T follicular helper cell (primary cell): ENCODE results near the gene EBPL.

Experiments
- DNase-seq: peaks from one replicate; pipeline ENCODE4 v3.0.0-alpha.2; 2020; ENCODE audit warnings: low read depth

EBPL gene

DNA sequence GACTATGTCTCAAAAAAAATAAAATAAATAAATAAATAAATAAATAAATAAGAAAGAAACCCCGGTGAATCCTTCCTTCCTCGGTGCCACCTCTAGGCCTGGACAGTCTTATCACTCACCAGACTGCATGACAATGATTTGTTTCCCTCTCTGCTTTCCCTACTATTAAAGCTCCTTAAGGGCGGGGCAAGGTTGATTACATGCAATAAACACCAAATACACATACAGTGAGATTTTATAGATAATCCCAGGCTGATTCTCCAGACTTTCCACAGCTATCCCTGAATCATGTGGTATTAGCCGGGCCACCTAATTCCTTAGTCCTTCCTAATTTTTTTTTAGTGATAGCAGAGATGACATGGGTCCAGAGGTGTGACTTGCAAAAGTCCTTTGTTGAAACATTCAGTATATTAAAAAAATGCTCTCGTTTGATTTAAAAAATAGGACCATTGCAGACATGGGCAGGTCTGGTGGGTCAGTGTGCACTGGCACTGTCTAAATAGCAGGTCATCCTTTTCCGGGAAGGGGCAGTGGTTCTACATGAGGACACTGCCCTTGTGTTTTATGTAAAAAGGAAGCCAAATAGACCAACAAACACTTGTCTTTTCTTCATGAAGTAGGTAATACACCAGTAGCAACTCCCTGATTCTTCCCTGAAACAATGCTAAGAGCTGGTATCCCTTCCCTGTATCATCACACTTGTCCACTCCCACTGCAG lies 14.5 kb downstream of the EBPL start:
- DNase-seq, result no peak

DNA sequence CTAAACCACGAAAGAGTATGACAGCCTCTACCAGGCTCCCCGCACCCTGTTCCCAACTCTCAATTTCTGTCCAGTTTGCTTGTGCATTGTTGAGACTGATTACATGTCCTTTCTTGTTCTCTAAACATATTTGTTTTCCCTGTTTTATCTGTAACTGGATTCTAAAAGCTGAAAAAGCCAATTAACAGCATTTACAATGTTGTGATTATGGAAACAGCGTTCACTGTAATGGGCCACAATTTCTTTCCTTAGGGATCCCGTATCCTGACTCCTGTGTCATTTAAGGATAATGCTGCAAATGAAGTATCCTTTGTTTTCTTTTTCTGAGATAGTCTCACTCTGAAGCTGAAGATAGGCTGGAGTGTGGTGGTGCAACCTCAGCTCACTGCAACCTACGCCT lies 20.5 kb downstream of the EBPL start:
- no peak for DNase-seq

DNA sequence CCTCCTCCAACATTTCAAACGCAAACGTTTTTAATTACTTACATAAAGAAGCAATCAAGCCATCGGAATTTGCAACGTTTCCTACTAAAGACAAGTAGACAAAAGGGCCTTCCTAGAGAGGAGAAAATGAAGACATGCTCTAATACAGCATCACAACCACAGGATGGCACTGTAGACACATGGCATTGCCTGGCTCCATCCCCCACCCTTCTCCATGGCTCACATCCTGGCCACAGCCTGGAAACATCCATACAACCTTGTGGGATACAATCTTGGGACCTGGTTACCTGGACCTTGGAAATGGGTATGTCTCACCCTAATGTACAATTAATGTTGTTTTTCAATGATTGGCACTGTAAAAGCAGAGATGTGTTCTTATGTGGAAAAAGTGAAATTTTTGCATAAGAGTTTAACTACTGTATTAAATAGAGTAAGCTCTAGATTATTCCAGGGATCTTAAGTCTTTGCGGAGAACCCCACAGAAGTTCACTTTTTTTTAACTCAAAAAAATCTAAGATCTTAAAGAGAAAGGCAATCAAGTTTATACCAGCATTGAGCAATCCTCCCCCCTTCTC lies 21.5 kb downstream of the EBPL start:
- no peak for DNase-seq

DNA sequence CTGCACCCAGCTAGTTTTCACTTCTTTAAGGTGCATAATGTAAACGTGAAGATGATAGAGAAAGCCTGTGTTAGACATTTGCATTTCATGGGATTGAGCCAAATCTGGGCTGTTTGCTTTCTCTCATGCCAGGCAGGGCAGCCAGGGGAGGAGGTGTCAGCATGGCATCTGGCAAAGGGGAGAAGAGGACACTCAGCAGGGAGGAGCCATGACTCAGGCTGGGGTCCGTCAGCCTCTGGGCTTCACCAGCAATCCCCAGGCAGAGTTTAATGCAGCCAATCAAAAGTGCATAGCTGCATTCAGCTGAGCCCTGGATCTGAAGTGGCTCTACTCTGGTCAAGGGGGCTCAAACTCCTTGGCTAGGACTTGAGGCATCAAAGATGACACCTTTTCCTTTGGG lies 23.5 kb downstream of the EBPL start:
- no peak for DNase-seq

DNA sequence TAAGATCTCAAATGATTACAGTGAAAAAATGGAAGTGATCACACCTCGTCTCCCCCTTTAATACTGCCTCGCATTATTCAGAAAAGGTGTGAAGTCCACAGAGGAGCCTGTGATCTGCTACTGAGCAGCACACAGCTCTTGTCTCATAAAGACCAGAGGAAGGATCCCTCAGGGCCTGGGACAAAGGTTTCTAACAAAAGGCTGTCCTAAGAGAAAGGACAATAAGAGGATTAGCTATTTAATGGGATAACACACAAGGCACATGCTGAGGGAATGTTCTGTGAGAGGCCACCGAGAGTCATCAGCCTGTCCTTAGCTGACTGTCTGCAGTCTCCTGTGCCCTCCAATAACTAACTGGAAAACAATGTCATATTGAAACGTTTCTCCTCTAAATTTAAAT lies 26.7 kb downstream of the EBPL start:
- no peak for DNase-seq

DNA sequence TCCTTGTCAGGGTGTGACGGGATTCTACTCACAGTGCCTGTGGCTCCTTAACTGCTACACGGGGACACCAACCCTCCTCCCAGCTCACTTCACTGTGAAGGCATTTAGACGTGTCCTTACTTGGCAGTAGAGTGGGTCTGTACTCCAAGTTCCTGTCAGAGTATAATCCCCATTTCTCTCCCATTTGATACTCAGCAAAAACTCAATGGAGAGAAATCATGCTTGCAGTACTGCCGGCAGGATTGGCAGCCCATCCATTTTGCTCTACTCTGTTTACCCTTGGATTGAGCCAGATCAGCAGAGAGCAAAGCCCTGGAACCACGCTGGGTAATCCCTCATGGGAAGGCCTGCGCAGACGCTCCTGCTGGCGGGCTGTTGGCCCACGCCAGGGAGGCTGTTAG lies 34.0 kb downstream of the EBPL start:
- no peak for DNase-seq

DNA sequence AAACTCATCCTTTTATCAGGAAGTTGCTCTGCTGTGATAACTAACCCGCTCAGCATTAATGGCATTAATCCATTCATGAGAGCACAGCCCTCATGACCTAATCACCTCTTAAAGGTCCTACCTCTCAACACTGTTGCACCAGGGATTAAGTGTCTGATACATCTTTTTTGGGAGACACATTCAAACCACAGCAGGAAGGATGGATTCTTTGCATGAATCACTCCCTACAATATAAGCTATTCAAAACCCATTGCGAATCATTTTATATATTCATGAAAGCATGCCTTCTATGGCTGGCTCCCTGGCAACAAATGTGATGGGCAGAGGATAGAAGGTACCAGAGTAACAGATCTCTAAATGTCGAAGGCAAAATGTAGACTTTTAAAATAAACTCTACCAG lies 35.4 kb downstream of the EBPL start:
- DNase-seq, result no peak

DNA sequence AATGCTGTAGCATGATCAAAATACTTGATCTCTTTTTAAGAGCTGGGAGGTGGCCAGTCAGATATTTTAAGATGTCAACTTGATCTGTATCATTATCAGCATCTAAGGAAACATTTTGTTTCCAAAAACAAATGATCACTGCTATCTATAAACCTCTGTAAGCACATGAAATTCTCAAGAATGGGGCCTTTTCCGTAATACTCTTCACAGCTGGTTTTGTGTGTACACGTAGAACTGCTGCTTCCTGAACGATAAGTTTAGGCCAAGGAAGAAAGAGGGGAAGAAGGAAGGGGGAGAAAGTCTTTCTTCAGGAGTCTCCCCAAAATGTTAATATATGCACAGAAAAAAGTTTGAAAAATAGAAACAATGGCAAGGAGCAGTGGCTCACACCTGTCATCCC lies 37.3 kb downstream of the EBPL start:
- no peak for DNase-seq

DNA sequence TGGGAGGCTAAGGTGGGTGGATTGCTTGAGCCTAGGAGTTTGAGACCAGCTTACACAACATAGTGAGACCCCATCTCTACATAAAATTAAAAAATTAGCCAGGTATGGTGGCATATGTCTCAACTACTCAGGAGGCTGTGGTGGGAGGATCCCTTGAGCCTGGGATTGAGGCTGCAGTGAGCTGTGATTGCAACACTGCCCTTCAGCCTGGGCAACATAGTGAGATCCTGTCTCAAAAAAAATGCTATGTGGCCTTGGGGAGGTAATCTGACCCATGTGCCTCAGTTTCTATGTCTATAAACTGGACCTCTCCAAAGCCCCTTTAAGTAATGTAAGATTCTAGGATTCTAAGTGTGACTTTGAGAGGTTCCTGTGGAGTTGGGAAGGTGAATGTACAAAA lies 37.8 kb downstream of the EBPL start:
- DNase-seq, result no peak

DNA sequence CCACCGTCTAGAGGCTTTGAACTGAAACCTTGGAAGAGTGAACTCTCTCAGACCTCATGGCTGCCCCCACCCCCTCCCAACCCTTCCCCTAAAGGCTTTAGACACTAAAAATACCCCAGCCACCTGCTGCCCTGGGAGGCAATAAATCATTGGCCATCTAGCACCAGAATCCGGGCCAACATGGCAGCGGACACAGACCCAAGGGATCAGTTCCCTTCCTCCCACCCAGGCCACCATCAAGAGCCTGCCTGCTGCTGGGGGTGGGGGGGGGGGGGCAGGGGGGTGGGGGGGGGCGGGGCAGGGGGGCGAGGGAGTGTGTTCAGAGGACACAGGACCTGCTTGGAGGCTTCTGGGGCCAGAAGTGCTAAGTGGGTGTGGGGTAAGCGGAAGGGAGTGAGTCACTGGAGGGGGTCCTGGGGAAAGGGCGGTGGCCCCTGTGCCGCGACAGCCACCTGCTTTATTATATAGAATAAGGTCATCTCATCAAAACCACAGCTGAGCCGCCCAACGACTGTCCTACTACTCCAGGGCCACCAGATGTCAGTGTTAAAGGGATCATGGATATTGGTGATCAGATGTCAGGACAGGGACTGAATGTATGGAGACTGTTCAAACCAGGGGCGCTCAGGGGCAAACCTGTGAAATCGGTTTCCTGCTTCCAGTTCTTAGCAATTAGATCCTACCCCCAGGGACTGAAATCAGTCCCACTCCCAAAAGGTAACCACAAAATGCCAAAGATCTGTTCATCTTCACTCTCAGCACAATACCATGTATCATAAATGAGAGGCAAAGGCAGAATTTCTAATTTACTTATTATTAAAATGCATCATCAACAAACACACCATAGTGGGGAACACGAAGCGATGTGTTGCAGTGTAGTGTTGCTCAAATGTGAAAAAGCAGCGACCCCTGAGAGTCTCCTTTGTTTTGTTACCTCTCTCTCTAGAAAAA lies 38.7 kb downstream of the EBPL start:
- DNase-seq, result no peak

DNA sequence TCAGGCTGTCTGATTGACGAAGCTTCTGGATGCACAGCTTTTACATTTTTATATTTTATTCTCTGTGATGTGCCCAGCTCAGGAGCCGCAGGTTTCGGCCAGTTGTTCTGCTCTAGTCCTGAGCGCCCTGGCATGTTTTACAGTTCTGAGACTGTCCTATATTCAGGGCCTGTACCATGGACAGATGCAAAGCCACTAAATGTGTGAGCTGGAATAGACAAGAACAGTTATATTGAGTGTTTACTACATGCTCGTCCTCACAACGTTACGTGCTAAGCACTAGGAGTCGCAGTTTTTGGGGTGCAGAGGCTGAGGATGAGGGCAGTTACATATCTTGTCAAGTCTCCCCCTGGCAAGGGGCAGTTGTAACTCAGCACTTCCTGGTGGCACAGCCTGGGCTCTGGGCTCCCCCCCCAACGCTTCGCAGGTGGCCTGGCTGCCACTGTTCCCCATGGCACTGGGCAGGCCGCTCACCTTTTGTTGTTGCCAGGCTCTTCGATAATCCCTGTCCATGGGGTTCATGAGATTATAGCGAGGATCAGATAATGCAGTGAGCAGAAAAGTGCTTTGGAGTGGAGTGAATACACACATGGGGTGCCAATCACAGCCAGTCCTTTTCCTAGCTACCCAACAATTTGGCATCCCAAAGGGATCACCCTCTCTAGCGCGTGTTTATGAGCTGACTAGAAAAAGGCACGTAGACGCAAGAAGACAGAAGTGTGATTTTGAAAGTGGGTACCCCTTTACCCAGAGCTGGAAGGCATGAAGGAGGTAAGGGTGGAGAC lies 39.5 kb downstream of the EBPL start:
- DNase-seq, result no peak

DNA sequence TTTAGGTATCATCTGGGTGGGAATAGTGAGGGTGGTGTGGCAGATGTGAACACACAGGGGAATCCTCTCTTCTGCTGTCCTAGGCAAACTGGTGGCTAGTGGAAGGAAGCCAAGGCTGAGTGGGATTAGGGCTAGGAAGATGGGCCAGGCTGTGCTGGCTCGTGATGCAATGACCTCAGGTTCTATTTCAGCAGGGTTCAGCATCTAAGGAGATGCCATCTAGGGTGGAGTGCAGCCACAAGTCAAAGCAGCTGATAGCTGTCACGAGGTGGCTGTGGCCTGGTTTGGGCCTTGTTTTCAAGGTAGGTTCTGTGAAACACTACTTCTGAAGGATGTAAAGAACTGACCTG lies 41.3 kb downstream of the EBPL start:
- DNase-seq, result no peak

DNA sequence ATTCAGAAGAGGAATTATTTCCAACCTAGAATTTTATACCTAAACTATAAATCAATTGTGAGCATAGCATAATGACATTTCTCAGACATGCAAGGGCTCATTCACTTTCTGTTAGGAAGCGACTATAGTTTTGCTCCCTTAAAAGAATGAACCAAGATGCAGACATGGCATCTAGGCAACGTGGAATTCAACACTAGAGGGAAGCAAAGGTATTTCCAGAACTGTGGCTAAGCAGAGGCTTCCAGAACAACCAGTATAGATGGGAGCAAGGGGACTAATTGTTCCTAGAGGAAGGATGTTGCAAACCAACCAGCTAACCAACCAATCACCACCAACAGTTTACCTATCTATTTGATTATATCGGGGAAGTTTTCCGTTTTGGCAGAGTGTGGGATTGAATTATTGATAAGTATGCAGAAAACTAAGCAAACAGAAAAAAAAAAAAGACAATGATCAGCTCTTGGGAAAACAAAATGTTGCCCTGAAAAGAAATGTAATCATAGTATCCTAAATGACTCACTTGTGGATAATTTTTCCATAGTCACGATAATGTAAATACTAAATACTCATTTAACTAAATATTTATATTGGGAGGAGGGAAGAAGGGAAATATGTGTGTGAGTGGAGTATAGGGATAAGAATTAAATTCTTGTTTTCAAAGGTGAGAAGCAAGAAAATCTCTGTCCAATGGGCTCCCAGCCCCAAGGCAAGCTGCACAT lies 41.9 kb downstream of the EBPL start:
- no peak for DNase-seq

DNA sequence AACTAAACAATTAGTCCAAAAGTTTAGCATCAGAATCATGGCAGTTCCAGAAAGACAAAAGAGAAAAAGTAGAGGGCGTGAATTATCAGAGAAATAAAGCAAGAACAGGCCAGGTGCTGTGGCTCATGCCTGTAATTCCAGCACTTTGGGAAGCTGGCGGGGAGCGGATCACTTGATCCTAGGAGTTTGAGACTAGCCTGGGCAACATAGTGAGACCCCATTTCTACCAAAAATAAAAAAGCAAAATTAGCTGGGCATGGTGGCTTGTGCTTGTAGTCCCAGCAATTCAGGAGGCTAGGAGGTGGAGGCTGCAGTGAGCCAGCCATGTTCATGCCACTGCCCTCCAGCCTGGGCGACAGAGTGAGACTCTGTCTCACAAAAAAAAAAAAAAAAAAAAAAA lies 44.6 kb downstream of the EBPL start:
- no peak for DNase-seq

DNA sequence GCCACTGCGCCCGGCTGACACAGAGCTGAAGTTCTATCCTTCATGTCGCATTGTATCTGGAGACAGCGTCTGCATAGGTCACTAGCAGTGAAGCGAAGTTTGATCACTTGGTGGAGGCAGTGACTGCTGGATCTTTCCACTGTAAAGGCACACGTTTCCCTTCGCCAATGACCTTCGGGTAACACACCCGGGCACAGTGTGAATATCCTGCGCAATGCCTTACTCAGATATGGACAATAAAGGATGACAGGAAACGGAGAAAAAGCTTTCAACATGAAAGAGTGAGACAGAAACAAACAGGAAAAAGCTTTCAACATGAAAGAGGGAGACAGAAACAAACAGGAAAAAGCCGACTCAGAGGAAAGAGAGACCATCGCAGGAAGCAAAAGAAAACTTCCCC lies 45.8 kb downstream of the EBPL start:
- no peak for DNase-seq

DNA sequence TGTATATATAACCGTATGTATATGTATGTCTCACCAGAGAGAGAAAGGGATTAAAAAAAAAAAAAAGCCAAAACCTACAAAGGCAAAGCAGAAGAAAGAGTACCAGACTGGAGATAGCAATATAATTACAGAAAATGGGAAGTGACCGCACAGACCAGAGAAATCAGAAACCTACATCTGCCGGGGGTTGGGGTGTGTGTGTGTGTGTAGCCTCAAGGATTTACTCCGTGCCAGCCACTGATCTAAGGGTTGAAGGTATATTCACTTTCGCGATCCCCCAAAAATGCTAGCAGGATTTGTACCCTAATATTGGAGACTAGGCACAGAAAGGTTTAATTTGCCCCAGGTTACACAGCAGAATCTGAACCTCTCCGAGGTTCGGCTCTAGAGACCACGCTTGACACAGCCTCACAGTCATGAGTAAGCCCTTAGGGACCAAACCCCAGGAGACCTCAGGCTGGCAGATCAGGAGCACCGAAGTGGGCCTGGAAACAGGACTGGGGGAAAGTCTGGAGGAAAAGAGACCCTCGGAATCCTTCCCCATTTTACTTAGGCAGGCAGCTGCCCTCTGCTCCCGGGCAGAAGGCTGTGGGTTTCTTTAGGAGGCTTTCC lies 48.1 kb downstream of the EBPL start:
- no peak for DNase-seq

DNA sequence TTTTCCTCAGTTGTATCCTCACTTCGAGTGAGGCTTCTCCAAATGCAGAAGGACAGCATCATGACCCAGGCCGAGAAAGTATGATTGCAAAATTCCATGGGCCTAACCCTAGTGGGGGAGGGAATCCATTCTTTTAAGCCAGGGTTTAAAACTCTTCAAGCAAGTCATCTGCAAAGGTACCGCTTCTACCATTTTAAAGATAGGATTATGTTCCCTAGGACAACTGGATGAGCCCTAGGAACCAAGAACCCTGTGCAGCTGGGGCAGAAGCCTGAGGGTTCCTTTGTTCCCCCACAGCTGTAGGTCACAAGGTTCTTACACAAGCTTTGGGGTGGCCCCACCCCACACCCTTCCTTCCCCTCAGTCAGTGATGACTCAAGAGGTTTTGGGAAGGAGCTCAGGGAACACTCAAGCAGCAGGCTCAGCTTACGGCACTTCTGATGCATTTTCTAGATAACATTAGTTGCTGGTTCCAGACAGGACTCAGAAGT lies 49.4 kb downstream of the EBPL start:
- DNase-seq, result no peak

DNA sequence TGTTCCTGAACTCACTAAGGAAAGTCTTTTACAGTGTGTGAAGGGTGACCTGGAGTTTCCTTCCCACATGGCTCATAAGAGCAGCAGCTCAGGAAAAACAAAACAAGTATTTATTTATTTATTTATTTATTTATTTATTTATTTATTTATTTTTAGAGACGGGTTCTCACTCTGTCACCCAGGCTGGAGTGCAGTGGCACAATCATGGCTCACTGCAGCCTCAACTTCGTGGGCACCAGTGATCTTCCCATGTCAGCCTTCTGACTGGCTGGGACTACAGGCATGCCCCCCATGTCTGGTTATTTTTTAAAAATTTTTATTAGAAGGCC lies 52.6 kb downstream of the EBPL start:
- no peak for DNase-seq

DNA sequence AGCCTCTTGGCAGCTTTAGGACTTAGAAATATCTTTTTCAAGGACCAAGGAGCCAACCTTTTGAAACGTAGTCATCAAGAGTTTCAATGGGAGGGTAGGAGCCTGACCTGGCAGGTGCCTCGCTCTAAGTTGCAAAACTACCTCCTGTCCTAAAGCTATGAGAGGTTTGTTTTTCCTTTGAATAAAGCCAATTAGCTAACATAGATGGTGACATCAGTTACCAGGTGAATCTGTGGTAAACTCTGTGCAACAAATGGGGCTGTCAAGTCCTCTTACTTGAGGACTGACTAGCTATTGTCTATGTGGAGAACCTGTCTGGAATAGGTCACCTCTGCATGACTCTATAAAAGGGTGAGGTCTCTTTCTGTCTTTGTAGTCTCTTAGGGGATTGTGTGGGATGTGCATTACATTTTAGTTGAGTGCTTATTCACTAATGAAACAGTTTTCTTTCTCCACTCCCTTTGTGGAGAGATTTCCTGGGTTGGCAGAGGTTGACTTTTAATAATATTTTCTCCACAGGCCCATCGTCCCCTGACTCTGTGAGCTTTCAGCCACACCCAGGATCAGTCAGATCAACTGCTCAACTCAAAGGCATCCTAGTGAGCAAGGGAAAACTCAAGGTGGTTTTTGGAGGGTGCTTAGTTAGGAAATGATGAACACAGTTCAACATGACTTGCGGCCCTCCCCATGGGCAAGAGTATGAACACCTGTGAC lies 53.1 kb downstream of the EBPL start:
- no peak for DNase-seq

DNA sequence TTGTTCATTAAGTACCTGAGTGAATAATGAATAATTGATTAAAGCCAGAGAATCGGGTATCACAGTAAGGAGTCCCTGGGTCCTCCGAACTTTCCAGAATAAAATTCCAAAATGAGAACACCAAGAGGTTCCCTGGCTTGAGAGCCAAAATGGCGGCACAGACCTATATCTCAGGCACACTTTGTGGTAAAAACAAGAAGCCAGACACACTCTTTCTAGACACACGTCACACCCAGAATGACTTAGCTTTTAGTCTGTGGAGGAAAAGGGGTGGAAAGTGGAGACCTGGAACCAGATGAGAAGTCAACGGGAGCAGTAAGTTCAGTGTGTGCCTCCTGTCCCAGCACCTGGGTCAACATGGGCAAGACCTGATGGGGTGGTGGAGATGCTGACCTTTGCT lies 54.6 kb downstream of the EBPL start:
- no peak for DNase-seq
